ENCODE measurements around the gene AAMP.

GRCh38 chr2:218244204-218244603 is 25.7 kb downstream of the AAMP start:
- TF ChIP-seq CTCF (IDR thresholded peaks at IDR 0.05 in 8 of 11, conservative IDR thresholded peaks at IDR 0.05 in 3 of 11) (no peak), POLR2A (IDR thresholded peaks at IDR 0.05) (no peak)

Measured in spleen (tissue), 7 donors.